ENCODE measurements around the gene SCTR. TPM values are rescaled to one million over a fixed set of nuclear protein-coding genes. Genes with fewer than 3 reads are reported as not detected.

Gene SCTR
- total RNA-seq, 2 experiments from 2014 or later, result not detected

GRCh38 chr2:119475857-119476244 is 48.4 kb downstream of the SCTR start:
- no peaks in the 10 kb centered on the region for H3K4me1 Mint-ChIP-seq
- H3K9me3 Mint-ChIP-seq, result no peaks in the 10 kb centered on the region
- no peak overlapping the region for H3K27ac Mint-ChIP-seq
- no peak overlapping the region for H3K4me3 Mint-ChIP-seq
- DNase-seq, result no peak
- H3K27me3 Mint-ChIP-seq, result peaks cover 8% of the 10 kb centered on the region
- no peaks in the 10 kb centered on the region for H3K36me3 Mint-ChIP-seq

GRCh38 chr2:119475225-119475856 is 48.9 kb downstream of the SCTR start:
- no peak overlapping the region for H3K27ac Mint-ChIP-seq
- no peak overlapping the region for H3K4me3 Mint-ChIP-seq
- H3K36me3 Mint-ChIP-seq, result no peaks in the 10 kb centered on the region
- no peaks in the 10 kb centered on the region for H3K9me3 Mint-ChIP-seq
- peaks cover 8% of the 10 kb centered on the region for H3K27me3 Mint-ChIP-seq
- H3K4me1 Mint-ChIP-seq, result no peaks in the 10 kb centered on the region
- DNase-seq, result no peak

DNA sequence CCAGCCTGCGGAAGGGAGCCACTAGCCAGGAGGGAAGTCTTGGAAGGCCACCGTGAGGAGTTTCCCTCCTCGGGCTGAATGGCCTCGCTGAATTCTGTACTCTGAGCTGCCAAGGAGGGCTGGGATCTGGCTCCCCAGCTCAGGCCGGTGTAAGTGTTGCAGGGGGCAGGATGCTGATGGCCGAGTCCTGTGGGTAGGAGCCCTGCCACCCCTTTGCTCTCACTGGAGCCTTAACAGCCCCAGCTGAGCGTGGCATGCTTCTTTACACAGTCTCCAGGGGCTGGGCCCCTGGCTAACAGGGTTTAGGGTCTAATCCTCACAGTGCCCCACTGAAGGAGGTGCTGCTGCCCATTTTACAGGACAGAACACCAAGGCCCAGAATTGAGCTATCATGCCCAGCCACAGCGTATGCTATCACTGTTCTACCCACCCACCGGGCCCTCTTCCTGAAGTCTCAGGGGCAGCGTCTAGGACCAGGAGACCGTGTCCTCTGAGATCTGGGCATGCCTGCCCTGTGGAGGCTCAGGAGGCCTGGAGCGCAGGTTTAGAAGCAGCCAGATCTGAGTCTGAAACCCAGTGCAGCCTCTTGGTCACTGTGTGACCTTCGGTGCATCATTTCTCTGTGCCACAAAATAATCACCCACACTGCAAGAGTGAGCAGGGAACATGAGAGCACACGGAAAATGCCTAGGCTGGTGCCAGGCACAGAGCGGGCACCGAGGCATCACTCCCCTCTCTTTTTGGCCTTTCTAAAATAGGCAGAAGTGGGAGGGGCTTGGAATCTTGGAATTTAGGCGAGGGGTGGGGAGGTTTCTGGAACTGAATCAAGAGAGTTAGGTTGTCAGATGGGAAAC is 49.7 kb downstream of the SCTR start:
- Mint-ChIP-seq H3K36me3 (no peaks in the 10 kb centered on the region), H3K4me1 (no peaks in the 10 kb centered on the region), H3K27me3 (peaks cover 8% of the 10 kb centered on the region), H3K9me3 (no peaks in the 10 kb centered on the region), H3K27ac (no peak overlapping the region), H3K4me3 (no peak overlapping the region)
- DNase-seq, result no peak

DNA sequence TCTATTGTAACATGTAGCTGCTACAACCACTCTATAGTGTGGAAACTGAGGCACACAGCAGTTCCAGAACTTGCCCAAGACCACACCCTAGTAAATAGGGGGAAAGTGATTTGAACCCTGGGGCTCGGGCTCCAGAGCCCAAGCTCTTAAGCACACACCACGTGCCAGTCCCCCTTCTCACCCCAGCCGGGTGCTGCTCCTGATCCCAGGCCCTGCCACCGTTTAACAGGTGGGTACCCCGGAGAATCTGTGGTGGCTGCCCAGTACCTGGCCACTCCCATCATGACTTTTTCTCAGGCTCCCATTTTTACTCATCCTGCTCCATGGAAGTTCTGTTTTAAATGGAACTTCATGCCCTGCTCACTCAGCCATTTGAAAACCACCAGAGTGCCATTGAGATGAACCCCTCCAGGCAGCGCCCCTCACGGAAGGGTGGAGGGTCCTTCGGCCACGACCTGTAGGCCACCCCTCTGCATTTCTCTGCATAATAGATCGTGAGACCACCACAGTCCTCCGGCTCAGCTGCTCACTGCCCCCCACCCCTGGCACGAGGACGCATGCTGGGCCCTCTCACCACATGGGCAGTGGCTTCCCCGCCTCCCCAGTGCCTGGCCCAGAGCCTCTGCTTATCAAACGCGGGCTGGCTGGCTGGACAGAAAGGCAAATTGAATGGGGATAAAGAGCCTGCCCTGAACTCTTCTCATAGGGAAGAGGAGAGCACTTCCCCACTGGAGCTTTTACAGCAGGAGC is 50.5 kb downstream of the SCTR start:
- H3K27ac Mint-ChIP-seq, result no peak overlapping the region
- DNase-seq, result no peak
- H3K4me3 Mint-ChIP-seq, result no peak overlapping the region
- H3K27me3 Mint-ChIP-seq, result peaks cover 8% of the 10 kb centered on the region
- H3K36me3 Mint-ChIP-seq, result no peaks in the 10 kb centered on the region
- H3K4me1 Mint-ChIP-seq, result no peaks in the 10 kb centered on the region
- no peaks in the 10 kb centered on the region for H3K9me3 Mint-ChIP-seq

DNA sequence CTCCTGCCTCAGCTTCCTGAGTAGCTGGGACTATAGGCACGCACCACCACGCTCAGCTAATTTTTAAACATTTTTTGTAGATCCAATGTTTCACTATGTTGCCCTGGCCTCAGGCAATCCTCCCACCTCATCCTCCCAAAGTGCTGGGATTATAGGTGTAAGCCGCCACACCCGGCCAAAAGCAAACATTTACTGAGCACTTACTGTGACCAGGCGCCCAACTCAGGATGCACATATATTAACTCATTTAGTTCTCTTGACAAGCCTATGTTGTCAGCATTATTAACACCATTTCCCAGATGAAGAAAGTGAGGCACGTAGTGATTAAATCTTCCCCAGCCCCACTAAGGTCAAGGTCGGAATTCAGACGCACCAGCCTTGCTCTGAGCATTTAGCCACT is 51.5 kb downstream of the SCTR start:
- DNase-seq, result no peak
- Mint-ChIP-seq H3K36me3 (no peaks in the 10 kb centered on the region), H3K27ac (no peak overlapping the region), H3K4me3 (no peak overlapping the region), H3K4me1 (no peaks in the 10 kb centered on the region), H3K27me3 (peaks cover 8% of the 10 kb centered on the region), H3K9me3 (no peaks in the 10 kb centered on the region)

DNA sequence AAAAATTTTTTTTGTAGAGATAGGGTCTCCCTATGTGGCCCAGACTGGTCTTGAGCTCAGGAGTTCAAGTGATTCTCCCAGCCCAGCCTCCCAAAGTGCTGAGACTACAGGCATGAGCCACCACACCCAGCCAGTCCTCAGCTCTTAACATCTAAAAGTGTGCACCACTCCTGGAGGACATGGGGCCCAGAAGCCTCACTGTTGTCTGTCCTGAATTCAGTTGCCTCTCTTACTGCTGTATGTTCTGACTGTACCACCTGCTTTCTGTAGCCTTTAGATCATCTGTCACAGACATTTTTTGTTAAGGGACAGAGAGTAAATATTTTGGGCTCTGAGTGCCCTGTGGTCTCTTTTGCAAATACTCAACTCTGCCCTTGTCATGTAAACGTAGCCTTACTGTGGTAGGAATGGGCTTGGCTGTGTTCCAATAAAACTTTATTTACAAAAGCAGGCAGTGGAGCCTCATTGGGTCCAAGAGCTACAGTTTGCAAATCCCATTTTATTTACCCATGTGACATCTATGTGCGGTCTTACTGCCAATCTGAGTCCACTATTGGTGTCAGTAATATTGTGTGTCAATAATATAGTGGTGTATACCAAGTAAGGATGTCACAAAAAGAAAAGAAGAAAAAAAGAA is 54.5 kb downstream of the SCTR start:
- H3K4me1 Mint-ChIP-seq, result no peaks in the 10 kb centered on the region
- no peak overlapping the region for H3K27ac Mint-ChIP-seq
- H3K9me3 Mint-ChIP-seq, result no peaks in the 10 kb centered on the region
- no peak for DNase-seq
- H3K4me3 Mint-ChIP-seq, result no peak overlapping the region
- no peaks in the 10 kb centered on the region for H3K36me3 Mint-ChIP-seq
- H3K27me3 Mint-ChIP-seq, result peaks cover 5% of the 10 kb centered on the region

DNA sequence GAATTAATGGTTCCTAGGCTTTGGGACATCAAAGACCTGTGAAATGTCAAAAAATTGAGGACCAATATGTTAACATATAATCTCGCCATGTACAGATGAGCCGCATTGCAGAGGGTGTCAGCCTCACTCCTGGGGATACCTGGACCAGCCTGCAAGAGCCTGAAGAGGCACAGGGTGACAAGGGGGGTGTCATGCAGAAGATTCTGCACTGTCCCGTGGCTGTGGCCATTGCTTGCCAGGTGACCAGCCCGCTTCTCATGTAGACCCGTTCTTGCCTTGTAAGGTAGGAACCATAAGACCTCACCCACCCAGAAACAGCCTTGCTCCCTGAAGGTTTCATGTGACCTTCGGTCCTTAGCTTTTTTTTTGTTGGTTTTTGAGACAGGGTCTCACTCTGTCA is 55.2 kb downstream of the SCTR start:
- Mint-ChIP-seq H3K4me3 (no peak overlapping the region), H3K9me3 (no peaks in the 10 kb centered on the region), H3K4me1 (no peaks in the 10 kb centered on the region), H3K27me3 (peaks cover 5% of the 10 kb centered on the region), H3K36me3 (no peaks in the 10 kb centered on the region), H3K27ac (no peak overlapping the region)
- DNase-seq, result no peak

GRCh38 chr2:119468154-119468955 is 55.9 kb downstream of the SCTR start:
- no peak overlapping the region for H3K4me3 Mint-ChIP-seq
- DNase-seq, result no peak
- no peaks in the 10 kb centered on the region for H3K9me3 Mint-ChIP-seq
- no peak overlapping the region for H3K27ac Mint-ChIP-seq
- no peaks in the 10 kb centered on the region for H3K4me1 Mint-ChIP-seq
- peaks cover 5% of the 10 kb centered on the region for H3K27me3 Mint-ChIP-seq
- H3K36me3 Mint-ChIP-seq, result no peaks in the 10 kb centered on the region

DNA sequence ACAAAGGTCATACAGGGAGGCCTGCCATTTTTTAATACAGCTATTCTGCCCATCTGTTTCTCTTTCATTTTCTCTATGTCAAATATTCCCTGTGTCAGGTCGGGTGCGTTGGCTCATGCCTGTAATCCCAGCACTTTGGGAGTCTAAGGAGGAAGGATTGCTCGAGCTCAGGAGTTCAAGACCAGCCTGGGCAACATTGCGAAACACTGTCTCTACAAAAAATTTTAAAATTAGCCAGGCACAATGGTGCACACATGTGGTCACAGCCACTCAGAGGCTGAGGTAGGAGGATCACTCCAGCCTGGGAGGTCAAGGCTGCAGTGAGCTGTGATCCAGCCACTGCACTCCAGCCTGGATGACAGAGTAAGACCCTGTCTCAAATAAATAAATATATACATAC is 57.9 kb downstream of the SCTR start:
- H3K4me1 Mint-ChIP-seq, result no peaks in the 10 kb centered on the region
- no peaks in the 10 kb centered on the region for H3K9me3 Mint-ChIP-seq
- no peaks in the 10 kb centered on the region for H3K36me3 Mint-ChIP-seq
- peaks cover 5% of the 10 kb centered on the region for H3K27me3 Mint-ChIP-seq
- no peak for DNase-seq
- H3K27ac Mint-ChIP-seq, result no peak overlapping the region
- no peak overlapping the region for H3K4me3 Mint-ChIP-seq

GRCh38 chr2:119465687-119466086 is 58.6 kb downstream of the SCTR start:
- H3K9me3 Mint-ChIP-seq, result no peaks in the 10 kb centered on the region
- H3K27me3 Mint-ChIP-seq, result peaks cover 5% of the 10 kb centered on the region
- H3K36me3 Mint-ChIP-seq, result no peaks in the 10 kb centered on the region

GRCh38 chr2:119464981-119465380 is 59.3 kb downstream of the SCTR start:
- no peaks in the 10 kb centered on the region for H3K9me3 Mint-ChIP-seq
- H3K36me3 Mint-ChIP-seq, result no peaks in the 10 kb centered on the region
- no peaks in the 10 kb centered on the region for H3K4me1 Mint-ChIP-seq
- H3K4me3 Mint-ChIP-seq, result no peak overlapping the region
- no peak overlapping the region for H3K27ac Mint-ChIP-seq
- H3K27me3 Mint-ChIP-seq, result peaks cover 5% of the 10 kb centered on the region
- DNase-seq, result no peak

More at GRCh38 chr2:119465687-119466086, 58.6 kb downstream of the SCTR start:
- no peak overlapping the region for H3K27ac Mint-ChIP-seq
- no peak for DNase-seq
- no peak overlapping the region for H3K4me3 Mint-ChIP-seq
- H3K4me1 Mint-ChIP-seq, result no peaks in the 10 kb centered on the region

DNA sequence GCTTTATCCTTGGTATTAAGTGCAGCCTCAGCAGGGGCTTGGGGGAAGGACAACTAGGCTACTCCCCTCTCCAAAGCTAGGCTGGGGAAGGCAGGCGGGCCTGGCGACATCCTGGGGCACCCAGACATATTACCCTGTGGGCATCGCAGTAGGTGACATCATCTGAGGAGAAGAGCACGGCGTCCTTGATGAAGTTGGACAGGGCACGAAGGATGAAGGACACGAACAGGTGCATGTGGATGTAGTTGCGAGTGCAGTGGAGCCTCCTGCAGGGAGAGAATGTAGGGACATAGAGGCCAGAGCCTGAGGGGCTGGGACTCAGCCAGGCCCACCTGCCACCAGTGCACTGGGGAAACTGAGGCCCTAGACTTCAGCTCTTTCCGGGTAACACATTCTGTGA is 60.3 kb downstream of the SCTR start:
- H3K27ac Mint-ChIP-seq, result no peak overlapping the region
- DNase-seq, result no peak
- H3K4me1 Mint-ChIP-seq, result no peaks in the 10 kb centered on the region
- H3K4me3 Mint-ChIP-seq, result no peak overlapping the region
- H3K27me3 Mint-ChIP-seq, result peaks cover 5% of the 10 kb centered on the region
- no peaks in the 10 kb centered on the region for H3K36me3 Mint-ChIP-seq
- H3K9me3 Mint-ChIP-seq, result no peaks in the 10 kb centered on the region

GRCh38 chr2:119463136-119463535 is 61.1 kb downstream of the SCTR start:
- no peaks in the 10 kb centered on the region for H3K36me3 Mint-ChIP-seq
- no peak for DNase-seq
- H3K27me3 Mint-ChIP-seq, result peaks cover 5% of the 10 kb centered on the region
- H3K9me3 Mint-ChIP-seq, result no peaks in the 10 kb centered on the region
- H3K4me1 Mint-ChIP-seq, result no peaks in the 10 kb centered on the region
- H3K4me3 Mint-ChIP-seq, result no peak overlapping the region
- no peak overlapping the region for H3K27ac Mint-ChIP-seq

GRCh38 chr2:119462574-119462973 is 61.7 kb downstream of the SCTR start:
- Mint-ChIP-seq H3K27ac (no peak overlapping the region), H3K9me3 (no peaks in the 10 kb centered on the region), H3K4me3 (no peak overlapping the region), H3K4me1 (no peaks in the 10 kb centered on the region), H3K27me3 (peaks cover 5% of the 10 kb centered on the region), H3K36me3 (no peaks in the 10 kb centered on the region)
- DNase-seq, result no peak

All from activated naive CD8-positive, alpha-beta T cell treated with anti-CD3 and anti-CD28 coated beads for 36 hours (primary cell).